GM21737 (cell line): ENCODE results near the gene CASZ1.

Experiments used
- ATAC-seq: cut with Tn5 transposase; IDR thresholded peaks from one replicate; pipeline ENCODE4 v1.9.1; 2021; ENCODE audit warnings: mild to moderate bottlenecking, moderate library complexity; ENCODE audit not compliant: unreplicated experiment

CASZ1 gene

GRCh38 chr1:10796029-10796944 is at the start of gene CASZ1:
Gene CASZ1, minus strand, starts transcription at chr1:10796646. Its CDS starts 102,757 bp downstream, at chr1:10693889.
- ATAC-seq: no peak

DNA sequence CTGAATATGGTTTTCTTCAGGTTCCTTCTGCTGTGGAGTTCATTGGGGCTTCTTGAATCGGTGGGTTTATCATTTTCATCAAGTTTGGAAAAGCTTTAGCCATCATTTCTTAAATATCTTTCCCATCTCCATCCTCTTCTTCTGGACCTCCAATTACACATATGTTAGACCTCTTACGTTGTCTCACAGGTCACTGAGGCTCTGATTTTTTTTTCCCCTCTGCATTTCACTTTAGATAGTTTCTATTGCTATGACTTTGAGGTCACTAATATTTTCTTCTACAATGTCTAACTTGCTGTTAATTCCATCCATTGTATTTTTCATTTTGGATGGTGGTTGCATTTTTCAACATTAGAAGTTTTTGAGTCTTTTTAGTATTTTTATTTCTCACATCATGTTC is 47.3 kb upstream of the CASZ1 start:
- ATAC-seq: no peak

- no peak for ATAC-seq
Measured at GRCh38 chr1:10841118-10841517, 44.7 kb upstream of the CASZ1 start.

DNA sequence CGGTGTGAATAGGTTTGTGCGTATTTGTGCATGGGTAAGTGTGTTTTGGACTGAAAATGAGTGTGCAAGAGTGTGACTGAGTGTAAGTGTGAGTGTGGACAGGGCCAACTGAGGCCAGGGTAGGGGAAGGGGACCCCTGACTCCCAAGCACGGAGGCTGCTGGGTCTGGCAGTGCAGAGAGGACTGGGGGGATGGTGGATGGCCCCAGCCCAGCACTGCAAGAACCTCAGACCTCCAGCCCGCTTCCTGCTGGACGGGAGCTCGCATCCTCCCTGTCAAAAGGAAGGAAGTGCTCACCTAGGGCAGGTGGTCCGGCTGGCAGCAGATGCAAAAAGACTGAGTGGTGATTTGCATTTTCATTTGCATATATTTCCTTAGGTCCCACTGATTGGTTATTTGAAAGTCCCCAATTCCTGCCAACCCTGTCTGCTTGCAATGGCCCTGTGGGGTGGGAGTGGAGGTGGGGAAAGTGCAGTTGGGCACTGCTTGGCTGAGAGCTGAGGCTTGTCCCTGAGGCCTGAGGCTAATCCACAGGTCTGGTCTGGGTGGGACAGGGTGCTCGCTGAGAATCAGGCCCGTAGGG is 42.8 kb upstream of the CASZ1 start:
- ATAC-seq: no peak

GRCh38 chr1:10838541-10838940 is 42.1 kb upstream of the CASZ1 start:
- ATAC-seq: no peak

DNA sequence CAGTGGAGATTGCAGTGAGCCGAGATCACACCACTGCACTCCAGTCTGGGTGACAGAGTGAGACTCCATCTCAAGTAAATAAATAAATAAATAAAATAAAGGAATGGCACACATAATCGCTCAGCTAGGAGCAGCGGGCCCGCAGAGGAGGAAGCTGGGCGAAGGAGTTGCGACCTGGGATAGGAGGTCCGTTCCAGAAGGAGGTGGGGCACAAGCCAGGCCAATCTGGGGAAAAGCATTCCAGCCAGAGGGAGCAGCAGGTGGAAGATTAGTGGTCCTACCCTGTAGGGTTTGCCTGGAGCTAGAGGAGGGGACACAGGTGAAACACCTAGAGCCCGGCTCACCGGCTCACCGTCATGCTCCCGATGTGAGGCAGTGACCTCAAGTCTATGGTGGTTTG is 40.3 kb upstream of the CASZ1 start:
- no peak for ATAC-seq

GRCh38 chr1:10835822-10836421 is 39.5 kb upstream of the CASZ1 start:
- no peak for ATAC-seq

DNA sequence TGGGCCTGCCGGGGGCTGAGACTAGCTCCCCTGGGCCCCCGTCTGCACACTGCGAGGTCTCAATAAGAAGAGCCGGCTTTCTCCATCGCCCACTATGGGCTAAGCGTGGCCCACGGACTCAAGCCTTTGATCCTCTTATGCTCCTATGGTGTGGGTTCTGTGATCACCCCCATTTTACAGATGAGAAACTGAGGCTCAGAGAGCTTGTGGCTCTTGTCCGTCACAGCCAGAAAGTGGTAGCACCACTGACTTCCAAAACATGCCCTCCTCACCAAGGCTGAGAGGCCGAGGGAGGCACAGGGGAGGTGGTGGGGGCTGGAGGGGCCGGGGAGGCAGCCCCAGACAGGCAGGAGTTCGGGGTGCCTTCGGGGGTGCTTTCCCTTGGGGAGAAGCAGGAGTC is 39.0 kb upstream of the CASZ1 start:
- ATAC-seq: no peak

- ATAC-seq: no peak
Measured at GRCh38 chr1:10834770-10835412, 38.4 kb upstream of the CASZ1 start.

GRCh38 chr1:10833630-10834557 is 37.4 kb upstream of the CASZ1 start:
- no peak for ATAC-seq

DNA sequence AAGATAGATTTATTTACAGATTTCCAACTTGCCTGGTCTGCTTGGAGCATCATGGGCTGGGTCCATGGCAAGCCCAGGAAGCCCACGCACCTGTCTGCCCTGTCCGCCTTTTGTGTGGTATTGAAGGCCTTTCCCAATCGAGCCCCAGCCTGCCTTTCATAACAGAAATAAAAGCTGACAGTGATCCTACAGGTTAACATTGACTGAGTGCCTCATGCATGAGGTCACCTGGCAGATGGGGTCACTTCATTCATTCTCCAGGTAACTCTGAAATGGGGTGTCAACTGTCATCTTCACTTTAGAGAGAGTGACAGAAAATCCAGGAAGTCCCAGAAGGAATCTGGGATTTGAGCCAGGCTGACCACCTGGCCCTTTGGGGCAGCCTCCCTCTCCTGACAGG is 36.3 kb upstream of the CASZ1 start:
- ATAC-seq: no peak

DNA sequence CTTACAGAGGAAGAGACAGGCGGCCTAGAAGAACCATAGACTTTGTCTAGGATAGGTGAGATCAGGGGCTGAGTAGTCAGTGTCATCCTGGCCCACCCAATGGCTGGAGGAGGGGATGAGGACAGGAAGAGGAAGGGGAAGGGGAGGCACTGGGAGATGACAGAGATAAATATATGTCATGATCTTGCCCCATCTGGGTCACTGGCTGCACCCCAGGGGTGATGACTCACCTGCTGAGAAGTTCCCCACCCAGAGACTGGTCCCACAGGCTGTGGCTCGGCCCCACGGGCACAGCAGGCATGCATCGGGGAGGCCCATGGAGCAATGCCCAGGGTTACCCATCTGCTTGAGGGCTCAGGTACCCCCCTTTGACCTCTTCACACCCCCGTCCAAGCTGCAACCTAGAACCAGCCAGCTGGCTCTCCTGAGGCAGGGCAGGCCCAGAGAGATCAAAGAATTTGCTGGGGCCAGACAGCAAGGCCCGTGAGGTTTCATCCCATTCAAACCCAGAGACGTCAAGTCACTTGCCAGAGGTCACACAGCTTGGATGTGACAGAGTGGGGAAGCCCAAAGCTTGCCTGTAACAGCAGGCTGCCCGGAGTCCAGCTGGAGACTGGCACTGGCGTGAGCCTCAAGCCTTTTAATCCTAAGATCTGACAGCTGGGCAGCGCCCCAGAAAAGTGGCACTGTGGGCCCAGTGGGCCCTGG is 34.7 kb upstream of the CASZ1 start:
- no peak for ATAC-seq

GRCh38 chr1:10829965-10830515 is 33.6 kb upstream of the CASZ1 start:
- ATAC-seq: no peak

- ATAC-seq: no peak
Measured at GRCh38 chr1:10829067-10829818, 32.8 kb upstream of the CASZ1 start.

DNA sequence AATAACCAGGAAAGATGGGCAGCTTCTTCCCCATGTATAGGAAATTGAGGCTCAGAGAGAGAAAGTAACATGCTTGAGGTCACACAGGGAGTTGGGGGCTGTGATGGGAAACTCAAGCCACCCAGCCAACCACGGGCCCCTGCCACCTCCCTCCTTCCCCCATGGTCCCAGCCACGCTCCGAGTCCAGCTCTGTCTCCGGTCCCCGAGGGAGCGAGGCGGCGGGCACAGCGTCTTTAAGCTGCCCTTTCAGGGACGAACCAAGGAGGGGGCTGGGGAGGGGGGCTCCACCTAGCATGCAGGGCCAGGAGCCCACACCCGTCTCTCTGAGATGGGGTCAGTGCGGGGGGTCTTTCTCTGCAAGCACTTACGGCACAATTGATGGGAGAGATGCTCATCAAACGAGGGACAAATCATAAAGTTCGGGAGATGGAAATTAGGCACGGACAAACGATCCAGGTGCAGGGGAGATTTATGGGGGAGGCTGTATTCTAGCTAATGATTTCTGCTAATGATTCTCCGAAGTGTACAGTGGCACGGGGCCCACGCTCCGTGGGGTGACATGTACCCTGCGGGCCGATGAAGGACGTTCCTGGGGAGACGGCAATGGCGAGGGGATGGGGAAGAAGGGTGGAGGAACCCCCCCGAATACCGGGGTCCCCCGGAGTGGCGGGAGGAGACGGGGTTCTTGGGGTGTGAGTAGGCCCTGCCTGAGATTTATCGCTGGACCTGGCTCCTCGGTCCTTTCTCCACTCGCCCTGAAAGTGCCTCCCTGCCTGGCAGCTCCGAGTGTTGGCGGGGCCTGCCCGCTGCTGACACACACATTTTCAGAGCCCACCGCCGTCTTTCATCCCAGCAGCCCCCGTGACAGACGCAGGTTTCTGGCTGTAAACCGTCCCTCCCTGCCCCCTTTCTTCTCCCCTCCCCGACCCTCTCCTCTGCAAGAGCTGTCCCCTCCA is 31.2 kb upstream of the CASZ1 start:
- ATAC-seq: no peak

- no peak for ATAC-seq
Measured at GRCh38 chr1:10825592-10825991, 29.1 kb upstream of the CASZ1 start.

GRCh38 chr1:10824821-10825540 is 28.5 kb upstream of the CASZ1 start:
- ATAC-seq: no peak
